T follicular helper cell (primary cell): ENCODE data around the gene TFF3.
"Not testable (repeated sequence)": the region's sequence is repeated elsewhere in the genome, so short reads cannot be mapped to it uniquely, and the experiment has no call there.

ENCODE experiments used
- DNase-seq: peaks from one replicate; pipeline ENCODE4 v3.0.0-alpha.2; 2020; ENCODE audit warnings: low read depth

The TFF3 gene

GRCh38 chr21:42304556-42305454 lies 10.4 kb downstream of the TFF3 start:
- no peak for DNase-seq

DNA sequence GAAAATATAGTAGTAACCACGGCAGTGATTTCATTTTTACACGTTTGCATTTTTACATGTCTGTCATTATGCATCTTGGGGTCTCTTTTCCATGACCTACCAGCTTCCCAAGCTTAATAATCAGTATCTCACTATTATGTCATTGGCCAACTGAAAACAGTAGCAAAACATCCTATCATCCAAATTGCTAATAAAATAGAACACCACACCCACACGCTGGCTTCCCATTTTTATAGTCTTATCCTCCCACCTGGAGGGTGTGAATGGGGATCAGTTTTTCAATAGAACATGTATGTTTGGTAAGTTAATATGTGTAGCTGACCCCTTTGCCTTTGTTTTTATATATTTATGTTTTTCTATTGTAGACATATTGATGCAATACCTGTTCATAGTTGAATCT lies 11.8 kb downstream of the TFF3 start:
- DNase-seq = no peak

- DNase-seq = no peak
These were observed 12.4 kb downstream of the TFF3 start for GRCh38 chr21:42302794-42303193.

- DNase-seq = no peak
These were observed 13.0 kb downstream of the TFF3 start for GRCh38 chr21:42302076-42302650.

DNA sequence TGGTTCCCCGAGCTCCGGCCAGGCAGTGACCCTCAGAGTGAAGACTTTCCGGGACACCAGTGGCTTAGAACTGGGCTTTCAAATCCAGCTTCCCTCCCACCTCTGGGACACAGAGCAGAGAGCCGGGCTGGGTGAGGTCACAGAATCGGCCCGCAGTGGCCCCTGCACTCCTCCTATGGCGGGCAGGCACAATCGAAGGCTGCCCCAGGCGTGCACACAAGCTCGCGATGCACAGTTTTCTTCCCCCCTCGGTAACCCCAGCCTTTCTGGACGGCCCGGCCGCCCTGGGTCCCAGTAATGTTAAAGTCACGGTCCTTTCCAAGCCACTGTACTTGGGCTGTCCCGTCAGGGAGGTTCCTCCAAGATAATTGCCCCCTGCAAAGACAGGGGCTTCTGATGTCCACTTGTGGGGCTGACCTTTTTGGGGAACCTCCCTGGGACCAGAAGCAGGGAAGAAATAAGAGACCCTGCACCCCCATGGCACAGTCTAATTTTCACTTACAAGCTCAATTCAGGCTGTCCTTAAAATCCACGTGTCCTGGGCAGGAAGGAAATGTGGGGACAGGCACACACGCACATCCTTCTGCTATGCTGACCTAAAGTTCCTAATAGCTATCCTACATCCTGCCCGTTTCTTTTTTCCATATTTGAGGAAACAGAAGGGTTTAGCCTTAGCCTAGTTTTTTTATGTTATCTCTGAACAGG lies 13.7 kb downstream of the TFF3 start:
- DNase-seq = no peak

DNA sequence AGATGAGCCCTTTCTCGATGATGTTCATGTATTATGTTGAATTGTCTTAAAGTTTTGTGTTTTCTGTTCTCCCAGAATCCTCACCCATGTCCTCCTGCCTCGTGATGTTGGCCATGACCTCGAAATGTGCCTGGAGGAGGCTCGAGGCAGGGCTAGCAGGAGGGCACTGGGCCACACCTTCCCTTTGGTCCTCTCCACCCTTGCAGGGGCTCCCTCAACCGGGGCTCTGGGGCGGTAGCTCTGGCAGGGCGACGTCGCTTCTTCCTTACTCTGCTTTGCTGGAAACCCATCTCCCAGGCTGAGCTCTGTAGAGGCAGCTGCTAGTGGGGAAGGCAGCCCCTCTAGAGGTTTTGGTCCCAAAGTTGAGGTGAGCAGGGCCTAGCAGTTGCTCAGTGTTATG lies 14.3 kb downstream of the TFF3 start:
- DNase-seq = no peak

DNA sequence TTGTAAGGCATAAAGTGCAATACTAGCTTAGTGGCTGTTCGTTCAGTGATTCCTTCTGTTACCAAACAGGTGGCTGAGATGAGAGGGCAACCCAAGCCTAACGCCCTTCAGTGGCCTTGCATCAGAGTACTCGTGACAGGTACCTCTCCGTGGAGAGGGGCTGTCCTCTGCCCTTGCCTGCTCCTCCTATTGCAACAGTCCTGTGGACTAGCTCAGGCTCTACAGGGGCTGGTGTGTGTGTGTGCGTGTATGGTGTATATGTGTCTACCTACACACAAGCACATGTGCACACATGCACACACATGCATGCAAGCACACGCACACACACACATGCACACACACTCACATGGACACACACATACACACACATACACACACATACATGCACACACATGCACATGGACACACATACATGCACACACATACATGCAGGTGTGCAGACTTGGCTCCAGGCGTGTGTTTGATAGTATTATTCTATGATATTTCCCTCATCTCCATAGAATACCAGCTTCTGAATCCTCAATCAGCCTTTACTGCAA lies 15.1 kb downstream of the TFF3 start:
- no peak for DNase-seq

GRCh38 chr21:42299324-42300044 lies 15.7 kb downstream of the TFF3 start:
- DNase-seq = no peak

DNA sequence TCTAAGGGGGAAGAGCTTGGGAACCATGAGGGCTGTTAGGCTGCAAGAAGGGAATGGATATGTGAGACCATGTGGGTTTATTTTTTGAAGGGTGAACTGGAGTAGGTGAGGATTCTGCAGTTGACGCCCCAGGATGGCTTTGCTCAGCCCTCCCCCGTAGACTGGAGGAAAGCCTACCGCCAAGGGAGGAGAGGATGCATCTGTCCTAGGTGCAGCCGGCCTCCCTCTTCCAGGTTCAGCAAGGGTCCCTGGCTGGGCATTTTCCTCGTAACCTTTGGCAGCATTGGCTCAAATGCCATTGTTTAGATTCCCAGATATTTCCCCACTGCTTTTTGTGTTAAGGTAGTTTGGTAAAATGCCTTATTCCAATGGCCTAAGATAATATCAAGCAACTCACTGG lies 16.6 kb downstream of the TFF3 start:
- no peak for DNase-seq

DNA sequence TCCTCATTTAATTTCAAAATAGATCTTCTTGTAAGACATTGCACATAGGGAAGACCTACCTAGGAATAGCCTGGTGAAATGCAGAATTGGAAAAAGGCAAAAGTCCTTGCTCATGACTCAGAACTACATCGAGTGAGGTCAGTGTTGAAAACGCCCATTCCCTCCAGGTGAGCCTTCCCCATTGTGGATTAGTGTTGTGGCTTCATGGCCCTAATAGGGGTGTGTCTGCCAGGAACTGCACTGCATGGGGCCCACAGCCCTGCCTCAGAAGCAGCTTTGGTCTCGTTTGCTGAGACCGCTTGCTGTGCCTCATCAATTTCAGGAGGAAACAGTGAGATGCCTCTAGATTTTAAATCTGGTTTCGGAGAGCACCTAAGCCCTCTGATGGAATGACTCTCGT lies 17.0 kb downstream of the TFF3 start:
- DNase-seq = no peak

- DNase-seq = no peak
These were observed 17.8 kb downstream of the TFF3 start for GRCh38 chr21:42297377-42297776.

- DNase-seq = no peak
These were observed 18.7 kb downstream of the TFF3 start for GRCh38 chr21:42296501-42296900.

- DNase-seq = no peak
These were observed 19.4 kb downstream of the TFF3 start for GRCh38 chr21:42295845-42296244.

DNA sequence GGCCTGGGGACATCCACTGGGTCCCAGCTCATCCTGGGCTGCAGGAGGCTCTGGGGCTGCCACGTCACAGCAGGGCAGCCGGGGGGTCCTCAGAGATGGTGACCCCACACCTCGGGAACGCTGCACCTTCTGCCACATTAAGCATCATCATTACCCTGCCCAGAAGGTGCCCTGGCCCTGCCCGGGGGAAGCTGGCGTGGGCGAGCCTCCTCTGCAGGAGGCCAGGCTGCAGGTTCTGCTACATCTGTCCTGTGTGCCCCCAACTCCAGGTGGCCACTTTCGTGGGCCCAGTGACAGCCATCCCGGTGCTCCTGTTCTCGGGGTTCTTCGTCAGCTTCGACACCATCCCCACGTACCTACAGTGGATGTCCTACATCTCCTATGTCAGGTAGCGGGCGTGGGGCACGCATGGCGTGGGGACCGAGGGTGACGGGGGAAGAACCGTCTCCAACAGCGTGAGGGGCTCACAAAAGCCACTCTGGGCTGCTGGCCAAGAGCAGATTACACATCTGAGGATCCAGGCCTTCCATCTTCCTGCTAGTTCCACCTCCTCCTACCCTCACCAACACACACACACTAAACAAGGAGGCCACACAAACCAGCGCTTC lies 20.8 kb downstream of the TFF3 start:
- DNase-seq = no peak

- DNase-seq = no peak
These were observed 21.4 kb downstream of the TFF3 start for GRCh38 chr21:42293649-42294272.

DNA sequence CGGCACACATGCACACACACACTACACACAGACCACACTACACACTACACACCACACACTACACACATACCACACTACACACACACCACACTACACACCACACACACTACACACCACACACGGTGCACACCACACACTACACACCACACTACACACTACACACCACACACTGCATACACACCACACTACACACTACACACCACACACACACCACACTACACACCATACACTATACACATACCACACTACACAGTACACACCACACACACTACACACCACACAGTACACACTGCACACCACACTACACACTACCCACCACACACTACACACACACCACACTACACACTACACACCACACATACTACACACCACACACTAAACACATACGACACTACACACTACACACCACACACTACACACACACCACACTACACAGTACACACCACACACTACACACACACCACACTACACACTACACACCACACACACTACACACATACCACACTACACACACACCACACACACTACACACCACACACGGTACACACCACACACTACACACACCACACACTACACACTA lies 22.6 kb downstream of the TFF3 start:
- not testable (repeated sequence) for DNase-seq

GRCh38 chr21:42291751-42292562 lies 23.3 kb downstream of the TFF3 start:
- DNase-seq = no peak

- DNase-seq = no peak
These were observed 24.0 kb downstream of the TFF3 start for GRCh38 chr21:42291003-42291750.

DNA sequence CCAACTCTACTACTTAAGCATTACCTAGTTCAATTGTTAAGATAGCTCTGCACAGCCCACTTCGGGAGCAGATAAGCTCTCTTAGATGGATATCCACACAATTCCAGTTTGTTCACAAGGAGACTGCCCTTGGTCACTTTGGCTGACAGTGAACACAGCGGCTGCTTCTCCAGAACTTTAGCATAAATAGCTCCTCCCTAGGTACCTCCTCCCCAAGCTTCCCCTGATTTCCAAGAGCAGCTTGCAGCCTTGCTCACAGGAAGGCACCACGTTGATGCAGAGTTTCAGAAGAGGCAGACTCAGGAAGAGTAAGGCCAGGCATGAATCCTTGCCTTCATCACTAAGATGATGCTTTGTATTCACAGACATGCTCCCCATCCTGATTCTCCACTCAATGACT lies 24.7 kb downstream of the TFF3 start:
- DNase-seq = no peak
